Neuronal stem cell (in vitro differentiated cells): ENCODE data around the gene ZIC4.

Experiments
- DNase-seq: peaks from one replicate; pipeline ENCODE4 v3.0.0-alpha.2; 2013; ENCODE audit warnings: low spot score
- H2AFZ ChIP-seq: one replicate; pipeline ENCODE4 v1.6.1; 2013; ENCODE audit warnings: mild to moderate bottlenecking, low read length, inconsistent platforms
- H2AK5ac ChIP-seq: 2 replicates; pipeline ENCODE4 v1.6.1; 2013; ENCODE audit warnings: low read depth, mild to moderate bottlenecking, inconsistent platforms, low read length, moderate library complexity, mixed read lengths
- H2BK120ac ChIP-seq: 2 replicates; pipeline ENCODE4 v1.6.1; 2013; ENCODE audit warnings: low read depth, mild to moderate bottlenecking, inconsistent platforms, low read length, moderate library complexity, mixed read lengths
- H2BK12ac ChIP-seq: one replicate; pipeline ENCODE4 v1.6.1; 2013; ENCODE audit warnings: low read length, inconsistent platforms
- H2BK15ac ChIP-seq: 2 replicates; pipeline ENCODE4 v1.6.1; 2013; ENCODE audit warnings: mild to moderate bottlenecking, low read length, inconsistent platforms, mixed read lengths
- H2BK5ac ChIP-seq: one replicate; pipeline ENCODE4 v1.6.1; 2013; ENCODE audit warnings: inconsistent platforms, mild to moderate bottlenecking, low read length, moderate library complexity
- H3K14ac ChIP-seq: one replicate; pipeline ENCODE4 v1.6.1; 2013; ENCODE audit warnings: low read length, inconsistent platforms
- H3K18ac ChIP-seq: 2 replicates; pipeline ENCODE4 v1.6.1; 2013; ENCODE audit warnings: low read length, inconsistent platforms
- H3K23ac ChIP-seq: 2 replicates; pipeline ENCODE4 v1.6.1; 2013; ENCODE audit warnings: low read depth, mild to moderate bottlenecking, mixed read lengths, low read length, inconsistent platforms; ENCODE audit not compliant: poor library complexity
- H3K27ac ChIP-seq: replicated peaks from 3 replicates; pipeline ENCODE4 v1.5.1; 2013; ENCODE audit warnings: low read length, inconsistent platforms
- H3K27me3 ChIP-seq, 3 experiments: 2 replicates each; pipeline ENCODE4 v1.6.1; 2013; ENCODE audit warnings: low read length in 3 of 3, mild to moderate bottlenecking in 2 of 3, inconsistent platforms in 1 of 3, low read depth in 1 of 3, mixed read lengths in 1 of 3, moderate library complexity in 1 of 3; ENCODE audit not compliant: control insufficient read depth in 3 of 3, insufficient read depth in 3 of 3
- H3K36me3 ChIP-seq, 2 donors: replicated peaks in 1 of 2; 2 replicates each; pipeline ENCODE4 v1.6.1; 2013; ENCODE audit warnings: low read length in 2 of 2; ENCODE audit not compliant: control insufficient read depth in 2 of 2, insufficient read depth in 2 of 2
- H3K4ac ChIP-seq: 2 replicates; pipeline ENCODE4 v1.6.1; 2013; ENCODE audit warnings: inconsistent platforms, mild to moderate bottlenecking, low read length, moderate library complexity
- H3K4me1 ChIP-seq, 2 donors: 1 replicate in 1 of 2; 2 replicates in 1 of 2; pipeline ENCODE4 v1.6.1; 2013; ENCODE audit warnings: low read length in 2 of 2, low read depth in 1 of 2; ENCODE audit not compliant: control insufficient read depth in 2 of 2, insufficient read depth in 1 of 2
- H3K4me2 ChIP-seq: one replicate; pipeline ENCODE4 v1.6.1; 2013; ENCODE audit warnings: mild to moderate bottlenecking, low read length, inconsistent platforms; ENCODE audit not compliant: insufficient read depth, poor library complexity, severe bottlenecking
- H3K4me3 ChIP-seq, 2 donors: 2 replicates each; pipeline ENCODE4 v1.5.1; 2013; ENCODE audit warnings: low read length in 2 of 2, mild to moderate bottlenecking in 2 of 2, inconsistent platforms in 1 of 2, moderate library complexity in 1 of 2
- H3K79me1 ChIP-seq: one replicate; pipeline ENCODE4 v1.6.1; 2013; ENCODE audit warnings: low read depth, mild to moderate bottlenecking, inconsistent platforms, low read length, moderate library complexity
- H3K9ac ChIP-seq: one replicate; pipeline ENCODE4 v1.6.1; 2013; ENCODE audit warnings: mild to moderate bottlenecking, low read depth, low read length, inconsistent platforms; ENCODE audit not compliant: poor library complexity
- H3K9me3 ChIP-seq, 2 donors: replicated peaks in 1 of 2; 2 replicates each; pipeline versions ENCODE3 to v1.6.1; 2013; ENCODE audit warnings: low read length in 2 of 2, mild to moderate bottlenecking in 2 of 2, inconsistent platforms in 1 of 2, low read depth in 1 of 2, mixed read lengths in 1 of 2, moderate library complexity in 1 of 2; ENCODE audit not compliant: control insufficient read depth in 2 of 2, insufficient read depth in 1 of 2
- H4K8ac ChIP-seq: one replicate; pipeline ENCODE4 v1.6.1; 2013; ENCODE audit warnings: low read depth, mild to moderate bottlenecking, inconsistent platforms, low read length, moderate library complexity
- H4K91ac ChIP-seq: one replicate; pipeline ENCODE4 v1.6.1; 2013; ENCODE audit warnings: low read length, low read depth, mild to moderate bottlenecking, inconsistent platforms; ENCODE audit not compliant: poor library complexity
- WGBS, 2 donors: extraction: QIAGEN DNeasy Blood & Tissue Kit; methylation state at CpG; one replicate each; pipeline ENCODE4 v1.1.7; 2013; ENCODE audit warnings: missing lambda C conversion rate in 2 of 2, mixed read lengths in 1 of 2; ENCODE audit not compliant: insufficient read length in 2 of 2, insufficient replicate concordance in 1 of 2; ENCODE audit errors: extremely low coverage in 2 of 2; 5-methylcytosine and 5-hydroxymethylcytosine counted together

The ZIC4 gene

GRCh38 chr3:147388700-147389580 lies 17.4 kb downstream of the ZIC4 start:
- peaks cover 3 to 14% of the 10 kb centered on the region in 2 donors for H3K9me3 ChIP-seq
- peaks cover 15 to 80% (median 79%) of the 10 kb centered on the region in 3 experiments for H3K27me3 ChIP-seq
- H3K79me1 ChIP-seq = no peaks in the 10 kb centered on the region
- H2BK12ac ChIP-seq = no peak overlapping the region
- no CpG with 5 or more reads among the region's 25 CpGs for WGBS, 2 donors
- H3K9ac ChIP-seq = no peak overlapping the region
- no peak overlapping the region for H2BK120ac ChIP-seq
- H3K4me1 ChIP-seq = peaks cover 24 to 37% of the 10 kb centered on the region in 2 donors
- no peak overlapping the region for H2AK5ac ChIP-seq
- H3K4ac ChIP-seq = no peak overlapping the region
- H2AFZ ChIP-seq = no peak overlapping the region
- no peak overlapping the region for H4K91ac ChIP-seq
- no peak overlapping the region for H2BK15ac ChIP-seq
- no peak overlapping the region for H3K27ac ChIP-seq
- peak overlapping the region; percentile 29 for H3K4me2 ChIP-seq
- no peaks in the 10 kb centered on the region for H3K36me3 ChIP-seq
- no peak overlapping the region for H4K8ac ChIP-seq
- DNase-seq = no peak
- no peak overlapping the region for H3K14ac ChIP-seq
- no peak overlapping the region for H3K23ac ChIP-seq
- H3K18ac ChIP-seq = no peak overlapping the region
- peak overlapping the region in 1 of 2 donors; percentile 23 for H3K4me3 ChIP-seq
- H2BK5ac ChIP-seq = no peak overlapping the region

GRCh38 chr3:147387885-147388699 lies 18.3 kb downstream of the ZIC4 start:
- Histone ChIP-seq H3K27me3 (peaks cover 15 to 88% (median 79%) of the 10 kb centered on the region in 3 experiments), H2BK15ac (no peak overlapping the region), H2BK120ac (no peak overlapping the region), H3K27ac (no peak overlapping the region), H2AK5ac (no peak overlapping the region), H3K4me3 (peak overlapping the region in 1 of 2 donors; percentile 23), H3K4ac (no peak overlapping the region), H3K4me1 (peaks cover 24 to 37% of the 10 kb centered on the region in 2 donors), H4K8ac (no peak overlapping the region), H3K23ac (no peak overlapping the region), H3K36me3 (no peaks in the 10 kb centered on the region), H2AFZ (peak overlapping the region; percentile 26), H3K9me3 (peaks cover 3 to 14% of the 10 kb centered on the region in 2 donors), H3K14ac (no peak overlapping the region), H3K4me2 (peak overlapping the region; percentile 29), H2BK5ac (no peak overlapping the region), H4K91ac (no peak overlapping the region), H3K9ac (no peak overlapping the region), H3K18ac (peak overlapping the region; percentile 36), H3K79me1 (no peaks in the 10 kb centered on the region), H2BK12ac (no peak overlapping the region)
- DNase-seq = no peak
- WGBS, 2 donors = no CpG with 5 or more reads among the region's 36 CpGs

- no peaks in the 10 kb centered on the region for H3K36me3 ChIP-seq
- H3K27me3 ChIP-seq = peaks cover 15 to 91% (median 76%) of the 10 kb centered on the region in 3 experiments
- no peaks in the 10 kb centered on the region for H3K79me1 ChIP-seq
- no CpG with 5 or more reads among the region's 10 CpGs for WGBS, 2 donors
- no peak overlapping the region for H3K4me3 ChIP-seq
- no peak overlapping the region for H3K9ac ChIP-seq
- peaks cover 27 to 36% of the 10 kb centered on the region in 2 donors for H3K4me1 ChIP-seq
- no peak overlapping the region for H2BK120ac ChIP-seq
- DNase-seq = no peak
- no peak overlapping the region for H3K18ac ChIP-seq
- no peak overlapping the region for H2AK5ac ChIP-seq
- H3K9me3 ChIP-seq = peaks cover 3 to 14% of the 10 kb centered on the region in 2 donors
- no peak overlapping the region for H2BK12ac ChIP-seq
- H3K27ac ChIP-seq = no peak overlapping the region
- H4K8ac ChIP-seq = no peak overlapping the region
- no peak overlapping the region for H3K14ac ChIP-seq
- no peak overlapping the region for H3K4me2 ChIP-seq
- no peak overlapping the region for H2BK5ac ChIP-seq
- no peak overlapping the region for H4K91ac ChIP-seq
- H3K4ac ChIP-seq = no peak overlapping the region
- no peak overlapping the region for H2AFZ ChIP-seq
- H3K23ac ChIP-seq = no peak overlapping the region
- no peak overlapping the region for H2BK15ac ChIP-seq
Measured at GRCh38 chr3:147387291-147387884, 19.0 kb downstream of the ZIC4 start.
